OCI-LY3 (cell line): Measurements from ENCODE around the gene ECSCR.

ENCODE experiments used
- CTCF ChIP-seq: fragments of 200-600, 300-600 bp; sonication (generic); IDR thresholded peaks from 2 replicates; pipeline ENCODE4 v1.5.1; 2014; ENCODE audit warnings: antibody characterized with exemption, low read length, low read depth
- EZH2phosphoT487 ChIP-seq: fragments of 200-600 bp; shearing (Covaris generic); IDR thresholded peaks from 2 replicates; pipeline ENCODE4 v1.6.1; 2018; ENCODE audit warnings: antibody characterized with exemption, mixed run types, low read depth

GRCh38 chr5:139404484-139404840 is 58.1 kb downstream of the ECSCR start:
- TF ChIP-seq CTCF (no peak), EZH2phosphoT487 (no peak)
